Subcutaneous adipose tissue (tissue), 4 donors: ENCODE measurements around the gene DCBLD1. TPM values are rescaled to one million over a fixed set of nuclear protein-coding genes. Genes with fewer than 3 reads are reported as not detected.

Experiments
- CTCF ChIP-seq: fragments of 450-650 bp; IDR thresholded peaks from one replicate; pipeline ENCODE4 v1.5.1; 2016; ENCODE audit warnings: low read depth, mild to moderate bottlenecking, control low read depth, antibody characterized with exemption, moderate library complexity
- total RNA-seq, 4 donors: library from RNA; depleted of rRNA; stranded (reverse); fragments of >200 nt; gene quantifications; one replicate each; pipeline ENCODE4 v1.1.0, GENCODE V29; 2016

The DCBLD1 gene
- total RNA-seq, 4 donors from 2014 or later: 8.8 to 22.2 (median 18.6) TPM

- no peak for TF ChIP-seq CTCF
Observed at GRCh38 chr6:117502580-117502979, 20.1 kb downstream of the DCBLD1 start.

- TF ChIP-seq CTCF: no peak
Observed at GRCh38 chr6:117503211-117503610, 20.7 kb downstream of the DCBLD1 start.

GRCh38 chr6:117504478-117505144 lies 22.1 kb downstream of the DCBLD1 start:
- no peak for TF ChIP-seq CTCF

- TF ChIP-seq CTCF: no peak
Observed at GRCh38 chr6:117505311-117505710, 22.8 kb downstream of the DCBLD1 start.

- no peak for TF ChIP-seq CTCF
Observed at GRCh38 chr6:117506180-117506835, 23.8 kb downstream of the DCBLD1 start.

GRCh38 chr6:117506907-117507306 lies 24.4 kb downstream of the DCBLD1 start:
- TF ChIP-seq CTCF: no peak

GRCh38 chr6:117508450-117508971 lies 26.0 kb downstream of the DCBLD1 start:
- no peak for TF ChIP-seq CTCF
